ENCODE measurements around the gene SMARCAL1.
"Not testable (repeated sequence)": the region's sequence is repeated elsewhere in the genome, so short reads cannot be mapped to it uniquely, and the experiment has no call there.

GRCh38 chr2:216384409-216384808 is 27.9 kb upstream of the SMARCAL1 start:
- not testable (repeated sequence) for TF ChIP-seq MAX (IDR thresholded peaks at IDR 0.05; ENCODE audit: low read depth); ZBTB33 (IDR thresholded peaks at IDR 0.05; ENCODE audit: borderline replicate concordance, low read depth)

Data from SK-N-SH (cell line).